ENCODE data around the gene MIF4GD. TPM values are rescaled to one million over a fixed set of nuclear protein-coding genes. Genes with fewer than 3 reads are reported as not detected.

The MIF4GD gene
- total RNA-seq, 1 donor from 2014 or later, result 11.9 TPM

DNA sequence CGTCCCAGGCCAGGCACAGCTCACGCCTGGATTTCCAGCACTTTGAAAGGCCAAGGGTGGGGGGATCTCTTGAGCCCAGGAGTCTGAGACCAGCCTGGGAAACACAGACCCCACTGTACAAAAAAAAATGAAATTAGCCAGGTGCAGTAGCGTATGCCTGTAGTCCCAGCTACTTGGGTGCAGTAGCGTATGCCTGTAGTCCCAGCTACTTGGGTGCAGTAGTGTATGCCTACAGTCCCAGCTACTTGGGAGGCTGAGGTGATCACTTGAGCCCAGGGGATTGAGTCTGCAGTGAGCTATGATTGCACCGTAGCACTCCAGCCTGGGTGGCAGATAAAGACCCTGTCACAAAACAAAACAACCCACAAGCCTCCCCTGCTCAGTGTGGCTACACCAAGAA lies 45.2 kb upstream of the MIF4GD start:
- H3K27ac Mint-ChIP-seq, result no peak overlapping the region
- TF ChIP-seq, protein P1, sequence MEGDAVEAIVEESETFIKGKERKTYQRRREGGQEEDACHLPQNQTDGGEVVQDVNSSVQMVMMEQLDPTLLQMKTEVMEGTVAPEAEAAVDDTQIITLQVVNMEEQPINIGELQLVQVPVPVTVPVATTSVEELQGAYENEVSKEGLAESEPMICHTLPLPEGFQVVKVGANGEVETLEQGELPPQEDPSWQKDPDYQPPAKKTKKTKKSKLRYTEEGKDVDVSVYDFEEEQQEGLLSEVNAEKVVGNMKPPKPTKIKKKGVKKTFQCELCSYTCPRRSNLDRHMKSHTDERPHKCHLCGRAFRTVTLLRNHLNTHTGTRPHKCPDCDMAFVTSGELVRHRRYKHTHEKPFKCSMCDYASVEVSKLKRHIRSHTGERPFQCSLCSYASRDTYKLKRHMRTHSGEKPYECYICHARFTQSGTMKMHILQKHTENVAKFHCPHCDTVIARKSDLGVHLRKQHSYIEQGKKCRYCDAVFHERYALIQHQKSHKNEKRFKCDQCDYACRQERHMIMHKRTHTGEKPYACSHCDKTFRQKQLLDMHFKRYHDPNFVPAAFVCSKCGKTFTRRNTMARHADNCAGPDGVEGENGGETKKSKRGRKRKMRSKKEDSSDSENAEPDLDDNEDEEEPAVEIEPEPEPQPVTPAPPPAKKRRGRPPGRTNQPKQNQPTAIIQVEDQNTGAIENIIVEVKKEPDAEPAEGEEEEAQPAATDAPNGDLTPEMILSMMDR (conservative IDR thresholded peaks at IDR 0.05), result no peak
- H3K9me3 Mint-ChIP-seq, result no peaks in the 10 kb centered on the region
- no peaks in the 10 kb centered on the region for H3K27me3 Mint-ChIP-seq
- no peaks in the 10 kb centered on the region for H3K36me3 Mint-ChIP-seq
- H3K4me3 Mint-ChIP-seq, result no peak overlapping the region
- no peak for DNase-seq (ENCODE audit: extremely low spot score, unreplicated experiment)
- H3K4me1 Mint-ChIP-seq (ENCODE audit: unreplicated experiment), result no peaks in the 10 kb centered on the region

DNA sequence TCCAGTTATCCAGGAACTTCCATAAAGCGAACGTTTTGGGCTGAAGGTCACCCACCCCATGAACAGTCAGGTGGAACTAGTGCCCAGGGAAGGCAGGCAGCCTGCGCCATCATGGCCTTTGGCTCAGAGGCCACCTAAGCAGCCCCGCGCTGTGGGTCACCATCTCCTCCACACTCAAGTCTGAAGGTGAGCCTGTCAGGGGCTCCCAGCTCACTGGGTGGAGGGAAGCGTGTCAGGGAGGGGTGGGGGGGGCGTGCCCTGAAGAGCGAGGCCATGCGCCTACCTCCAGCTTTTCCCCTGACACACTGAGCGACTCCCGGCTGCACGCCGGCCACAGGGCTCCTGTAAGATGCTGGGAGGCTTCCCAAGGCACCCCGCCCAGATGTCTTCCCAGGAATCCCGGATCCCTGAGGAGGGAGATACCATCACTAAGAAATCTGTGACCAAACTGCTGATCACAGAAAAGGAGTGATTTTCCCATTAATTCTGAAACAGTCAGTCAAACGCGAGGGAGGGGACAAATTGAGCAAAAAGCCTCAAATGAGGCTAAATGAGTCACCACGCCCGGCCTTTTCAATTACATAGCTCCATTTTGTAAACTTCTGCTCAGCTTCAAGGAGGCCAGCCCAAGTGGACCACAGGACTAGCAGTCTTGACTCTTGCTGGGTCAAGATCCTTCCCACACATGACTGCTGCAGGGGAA lies 44.7 kb upstream of the MIF4GD start:
- no peaks in the 10 kb centered on the region for H3K36me3 Mint-ChIP-seq
- DNase-seq (ENCODE audit: extremely low spot score, unreplicated experiment), result no peak
- H3K27ac Mint-ChIP-seq, result no peak overlapping the region

DNA sequence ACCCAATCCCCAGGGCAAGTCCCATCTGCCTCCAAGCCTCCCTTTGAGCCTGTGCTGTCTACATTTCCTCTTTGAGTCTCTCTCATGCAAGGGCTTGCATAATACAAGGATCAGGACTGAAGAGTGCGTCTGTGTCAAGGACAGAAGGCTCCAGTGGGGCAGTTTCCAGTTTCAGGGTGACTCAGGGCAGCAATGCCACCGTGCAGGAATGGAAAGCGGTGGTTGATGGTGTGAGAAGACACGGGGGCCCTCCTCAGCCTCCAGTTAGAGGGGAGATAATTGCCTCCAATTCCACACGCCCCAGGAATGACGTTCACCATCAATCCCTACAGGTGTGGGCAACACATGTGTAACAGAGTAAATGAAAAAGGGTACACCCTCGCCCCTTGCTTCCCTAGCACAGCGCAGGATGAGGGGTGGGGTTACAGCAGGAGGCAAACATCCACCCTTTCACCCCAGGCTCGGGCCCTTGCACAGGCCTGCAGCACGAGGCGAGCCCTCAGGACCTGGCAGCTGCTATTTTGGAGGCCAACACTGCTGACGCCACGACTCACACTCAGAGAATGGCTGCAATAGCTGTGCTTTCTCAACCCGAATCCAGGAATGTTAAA lies 43.0 kb upstream of the MIF4GD start:
- H3K36me3 Mint-ChIP-seq, result no peaks in the 10 kb centered on the region
- TF ChIP-seq, protein P1 (conservative IDR thresholded peaks at IDR 0.05), result no peak
- no peak overlapping the region for H3K27ac Mint-ChIP-seq
- DNase-seq (ENCODE audit: extremely low spot score, unreplicated experiment), result no peak
- no peak overlapping the region for H3K4me3 Mint-ChIP-seq
- H3K9me3 Mint-ChIP-seq, result no peaks in the 10 kb centered on the region
- H3K27me3 Mint-ChIP-seq, result no peaks in the 10 kb centered on the region
- H3K4me1 Mint-ChIP-seq (ENCODE audit: unreplicated experiment), result peaks cover 6% of the 10 kb centered on the region

More for the DNA sequence above, 44.7 kb upstream of the MIF4GD start:
- Mint-ChIP-seq H3K9me3 (no peaks in the 10 kb centered on the region), H3K4me1 (ENCODE audit: unreplicated experiment) (no peaks in the 10 kb centered on the region), H3K27me3 (no peaks in the 10 kb centered on the region), H3K4me3 (no peak overlapping the region)
- TF ChIP-seq, protein P1 (conservative IDR thresholded peaks at IDR 0.05), result no peak

DNA sequence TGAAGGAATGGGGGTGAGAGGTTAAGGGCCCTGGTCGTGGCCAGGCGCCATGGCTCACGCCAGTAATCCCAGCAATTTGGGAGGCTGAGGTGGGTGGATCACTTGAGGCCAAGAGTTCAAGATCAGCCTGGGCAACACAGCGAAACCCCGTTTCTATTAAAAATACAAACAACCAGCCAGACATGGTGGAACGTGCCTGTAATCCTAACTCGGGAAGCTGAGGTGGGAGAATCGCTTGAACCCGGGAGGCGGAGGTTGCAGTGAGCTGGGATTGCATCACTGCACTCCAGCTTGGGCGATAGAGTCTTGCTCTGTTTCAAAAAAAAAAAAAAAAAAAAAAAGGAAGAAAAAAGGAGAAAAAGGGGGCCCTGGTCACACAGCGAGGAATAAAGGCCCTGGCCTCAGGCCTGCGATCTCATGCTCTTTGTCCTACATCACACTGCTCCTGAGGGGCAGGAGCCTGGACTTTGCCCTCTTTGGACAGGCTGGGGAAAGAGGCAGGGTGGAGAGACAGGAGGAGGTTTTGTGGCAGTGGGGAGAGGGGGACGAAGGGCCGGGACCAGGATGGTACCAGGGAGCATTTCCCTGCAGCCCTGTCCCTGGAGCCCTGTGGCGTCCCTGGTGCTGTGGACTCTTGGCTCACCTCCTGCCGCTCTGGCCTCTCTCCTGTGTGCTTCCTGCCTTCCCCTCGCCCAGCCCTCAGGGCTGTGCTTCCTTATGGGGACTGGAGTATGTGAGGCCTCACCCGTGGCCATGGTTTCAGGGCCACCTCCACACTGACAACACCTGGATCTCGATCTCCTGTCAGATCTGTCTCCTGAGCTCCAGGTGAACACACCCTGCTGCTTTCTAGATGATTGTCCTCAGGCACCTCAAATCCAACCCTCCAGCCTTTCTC lies 38.0 kb upstream of the MIF4GD start:
- DNase-seq (ENCODE audit: extremely low spot score, unreplicated experiment), result no peak
- peak overlapping the region; percentile 38 for H3K4me3 Mint-ChIP-seq
- H3K27ac Mint-ChIP-seq, result peak overlapping the region; percentile 86
- H3K9me3 Mint-ChIP-seq, result no peaks in the 10 kb centered on the region
- H3K27me3 Mint-ChIP-seq, result no peaks in the 10 kb centered on the region
- H3K4me1 Mint-ChIP-seq (ENCODE audit: unreplicated experiment), result peaks cover 7% of the 10 kb centered on the region
- no peaks in the 10 kb centered on the region for H3K36me3 Mint-ChIP-seq
- TF ChIP-seq, protein P1 (conservative IDR thresholded peaks at IDR 0.05), result no peak

DNA sequence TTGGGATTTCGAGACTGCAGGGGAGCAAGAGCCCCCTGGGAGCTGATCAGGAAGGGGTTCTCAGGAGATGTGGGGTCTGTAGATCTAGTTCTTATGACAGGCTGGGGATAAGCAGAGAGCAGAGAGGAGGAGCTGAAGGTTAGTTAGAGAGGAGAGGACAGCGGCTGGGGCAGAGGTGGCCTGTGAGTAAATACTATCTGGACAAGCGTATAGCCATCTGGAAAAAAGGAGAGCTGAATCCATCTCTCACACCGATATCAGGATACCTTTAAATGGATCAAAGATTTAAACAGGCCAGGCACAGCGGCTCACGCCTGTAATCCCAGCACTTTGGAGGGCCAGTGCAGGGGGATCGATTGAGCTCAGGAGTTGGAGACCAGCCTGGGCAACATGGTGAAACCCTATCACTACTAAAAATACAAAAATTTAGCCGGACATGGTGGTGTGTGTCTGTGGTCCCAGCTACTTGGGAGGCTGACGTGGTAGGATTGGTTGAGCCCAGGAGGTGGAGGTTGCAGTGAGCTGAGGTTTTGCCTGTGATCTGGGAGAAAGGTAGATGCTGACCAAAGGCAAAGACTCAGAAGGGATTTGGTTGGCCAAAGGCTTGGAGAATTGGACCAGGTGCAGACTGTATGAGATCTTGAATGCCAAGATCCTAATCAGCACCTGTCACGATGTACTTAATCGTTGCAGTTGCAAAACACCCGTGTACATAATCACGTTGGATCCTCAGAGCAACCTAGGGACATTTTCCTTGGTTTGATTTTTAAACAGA lies 37.1 kb upstream of the MIF4GD start:
- no peaks in the 10 kb centered on the region for H3K9me3 Mint-ChIP-seq
- TF ChIP-seq, protein P1 (conservative IDR thresholded peaks at IDR 0.05), result no peak
- DNase-seq (ENCODE audit: extremely low spot score, unreplicated experiment), result no peak
- peaks cover 7% of the 10 kb centered on the region for H3K4me1 Mint-ChIP-seq (ENCODE audit: unreplicated experiment)
- no peaks in the 10 kb centered on the region for H3K36me3 Mint-ChIP-seq
- H3K27ac Mint-ChIP-seq, result peak overlapping the region; percentile 86
- H3K27me3 Mint-ChIP-seq, result no peaks in the 10 kb centered on the region
- H3K4me3 Mint-ChIP-seq, result no peak overlapping the region

All from type B pancreatic cell (in vitro differentiated cells).